Tibial nerve (tissue), 4 donors: ENCODE data around the gene SMIM22. TPM values are rescaled to one million over a fixed set of nuclear protein-coding genes. Genes with fewer than 3 reads are reported as not detected.

Experiments
- DNase-seq, 2 donors: peaks; one replicate each; pipeline ENCODE4 v3.0.0-alpha.2; 2019; ENCODE audit warnings: low spot score in 2 of 2
- H3K27ac ChIP-seq, 4 donors: fragments of 200-600 bp; sonication (generic) in 3 of 4; one replicate each; pipeline ENCODE4 v1.5.1; 2017 to 2019; ENCODE audit warnings: mild to moderate bottlenecking in 1 of 4
- H3K27me3 ChIP-seq, 2 donors: fragments of 200-600 bp; sonication (generic) in 1 of 2; one replicate each; pipeline versions ENCODE4 v1.5.1 to v1.6.0; 2017 to 2019
- H3K36me3 ChIP-seq, 3 donors: fragments of 200-600 bp; sonication (generic); one replicate each; pipeline ENCODE4 v1.5.1; 2018 to 2019
- H3K4me1 ChIP-seq, 4 donors: fragments of 200-600 bp; sonication (generic) in 3 of 4; one replicate each; pipeline ENCODE4 v1.5.1; 2017 to 2019
- H3K4me3 ChIP-seq, 4 donors: fragments of 200-600 bp; sonication (generic) in 3 of 4; one replicate each; pipeline ENCODE4 v1.5.1; 2017 to 2019; ENCODE audit warnings: mild to moderate bottlenecking in 1 of 4, moderate library complexity in 1 of 4
- H3K9me3 ChIP-seq, 4 donors: fragments of 200-600 bp; sonication (generic) in 3 of 4; one replicate each; pipeline ENCODE4 v1.5.1; 2017 to 2019
- CTCF ChIP-seq, 5 experiments: fragments of 200-600 bp in 3 of 5; fragments of 450-650 bp in 2 of 5; sonication (generic) in 3 of 5; IDR thresholded peaks; one replicate each; pipeline ENCODE4 v1.5.1; 2016 to 2019; ENCODE audit warnings: antibody characterized with exemption in 5 of 5, mild to moderate bottlenecking in 3 of 5, moderate library complexity in 2 of 5
- EP300 ChIP-seq, 2 donors: sonication (generic); formaldehyde crosslinking; IDR thresholded peaks; one replicate each; pipeline ENCODE4 v1.6.1; 2017; ENCODE audit warnings: antibody characterized with exemption in 2 of 2, mild to moderate bottlenecking in 1 of 2
- POLR2A ChIP-seq, 2 donors: fragments of 450-650 bp; IDR thresholded peaks; one replicate each; pipeline ENCODE4 v1.6.1; 2017; ENCODE audit warnings: antibody characterized with exemption in 2 of 2, mild to moderate bottlenecking in 2 of 2, moderate library complexity in 2 of 2
- WGBS, 2 donors: methylation state at CpG; one replicate each; pipeline ENCODE4 v1.1.5; 2018; 5-methylcytosine and 5-hydroxymethylcytosine counted together
- total RNA-seq, 4 donors: library from RNA; depleted of rRNA; stranded (reverse); fragments of >200 nt; gene quantifications; one replicate each; pipeline ENCODE4 v1.1.0, GENCODE V29; 2016

Gene SMIM22
- total RNA-seq, 4 donors from 2014 or later: not detected

GRCh38 chr16:4765511-4766474, 29.4 kb upstream of the SMIM22 start:
- H3K4me1 ChIP-seq: peaks cover 0 to 52% (median 22%) of the 10 kb centered on the region in 4 donors
- peak overlapping the region in 2 of 4 donors; percentile 94 to 96 for H3K27ac ChIP-seq
- 67 to 68% methylated on average over 26 of the region's 26 CpGs for WGBS, 2 donors

GRCh38 chr16:4766875-4767628, 28.1 kb upstream of the SMIM22 start, which contains the start of gene ZNF500:
TSS of gene ZNF500 (minus strand) at chr16:4767162. CDS start at chr16:4765978, 1,184 bp downstream.
- H3K4me1 ChIP-seq: peaks cover 0 to 52% (median 22%) of the 10 kb centered on the region in 4 donors

More at GRCh38 chr16:4765511-4766474, 29.4 kb upstream of the SMIM22 start:
- H3K9me3 ChIP-seq: no peaks in the 10 kb centered on the region
- no peak for DNase-seq
- H3K27me3 ChIP-seq: no peaks in the 10 kb centered on the region
- H3K36me3 ChIP-seq: peaks cover under 1 to 46% (median 4%) of the 10 kb centered on the region in 3 donors
- TF ChIP-seq EP300 (IDR thresholded peaks at IDR 0.05) (no peak), CTCF (IDR thresholded peaks at IDR 0.05) (no peak), POLR2A (IDR thresholded peaks at IDR 0.05) (no peak)
- peak overlapping the region; percentile 79 to 99 (median 82) for H3K4me3 ChIP-seq

GRCh38 chr16:4767872-4768548, 27.2 kb upstream of the SMIM22 start:
- Histone ChIP-seq H3K4me3 (peak overlapping the region; percentile 45 to 82 (median 70)), H3K36me3 (peaks cover 0 to 24% (median 2%) of the 10 kb centered on the region in 3 donors), H3K4me1 (peaks cover 0 to 45% (median 22%) of the 10 kb centered on the region in 4 donors), H3K27me3 (no peaks in the 10 kb centered on the region), H3K27ac (peak overlapping the region; percentile 73 to 96 (median 91)), H3K9me3 (no peaks in the 10 kb centered on the region)
- 42 to 63% methylated on average over 17 of the region's 17 CpGs for WGBS, 2 donors
- TF ChIP-seq EP300 (IDR thresholded peaks at IDR 0.05) (no peak), POLR2A (IDR thresholded peaks at IDR 0.05) (no peak), CTCF (IDR thresholded peaks at IDR 0.05) (no peak)
- DNase-seq: peak in 1 of 2 donors; percentile 27

More at GRCh38 chr16:4766875-4767628, 28.1 kb upstream of the SMIM22 start, which contains the start of gene ZNF500:
- Histone ChIP-seq H3K36me3 (peaks cover 0 to 34% (median 4%) of the 10 kb centered on the region in 3 donors), H3K27me3 (no peaks in the 10 kb centered on the region), H3K27ac (peak within 1 kb of the TSS; percentile 73 to 96 (median 91)), H3K9me3 (no peaks in the 10 kb centered on the region), H3K4me3 (peak within 1 kb of the TSS; percentile 79 to 99 (median 82))
- WGBS, 2 donors: 4 to 8% methylated on average over 41 to 52 of the region's 72 CpGs
- TF ChIP-seq POLR2A (IDR thresholded peaks at IDR 0.05) (peak in 1 of 2 donors; percentile 70), EP300 (IDR thresholded peaks at IDR 0.05) (peak; percentile 71 to 80), CTCF (IDR thresholded peaks at IDR 0.05) (peak in 1 of 5 experiments; percentile 24)
- DNase-seq: peak; percentile 99

- Histone ChIP-seq H3K36me3 (peaks cover 0 to 17% (median 0%) of the 10 kb centered on the region in 3 donors), H3K27me3 (no peaks in the 10 kb centered on the region), H3K9me3 (no peaks in the 10 kb centered on the region), H3K4me1 (peaks cover 0 to 41% (median 22%) of the 10 kb centered on the region in 4 donors), H3K4me3 (peak overlapping the region; percentile 45 to 82 (median 70)), H3K27ac (peak overlapping the region; percentile 73 to 96 (median 91))
- DNase-seq: peak; percentile 91 to 98
- 5 to 6% methylated on average over 22 to 41 of the region's 48 CpGs for WGBS, 2 donors
- peak; percentile 51 to 83 for TF ChIP-seq POLR2A (IDR thresholded peaks at IDR 0.05)
- peak; percentile 90 to 91 for TF ChIP-seq EP300 (IDR thresholded peaks at IDR 0.05)
- no peak for TF ChIP-seq CTCF (IDR thresholded peaks at IDR 0.05)
Observed at GRCh38 chr16:4768549-4769305, 26.4 kb upstream of the SMIM22 start.
